ENCODE data around the gene LIPG. TPM values are rescaled to one million over a fixed set of nuclear protein-coding genes. Genes with fewer than 3 reads are reported as not detected.

LIPG gene
- polyA plus RNA-seq, 4 donors = 1.9 to 33.0 (median 17.8) TPM

GRCh38 chr18:49612515-49613033 lies 50.7 kb downstream of the LIPG start:
- Histone ChIP-seq H3K9me3 (ENCODE audit: control insufficient read depth in 2 of 2, insufficient read depth in 1 of 2, low read depth in 1 of 2, low read length in 1 of 2) (no peaks in the 10 kb centered on the region), H3K4me1 (ENCODE audit: control insufficient read depth in 3 of 3, insufficient read depth in 2 of 3, low read depth in 1 of 3, low read length in 2 of 3) (peaks cover 0 to 27% (median 0%) of the 10 kb centered on the region in 3 donors), H3K27me3 (ENCODE audit: control insufficient read depth in 3 of 3, insufficient read depth in 3 of 3, low read length in 3 of 3) (no peaks in the 10 kb centered on the region), H3K4me3 (ENCODE audit: low read depth in 1 of 3, low read length in 3 of 3) (no peak overlapping the region), H3K36me3 (ENCODE audit: control insufficient read depth in 3 of 3, insufficient read depth in 2 of 3, low read depth in 1 of 3, low read length in 3 of 3) (no peaks in the 10 kb centered on the region), H3K27ac (ENCODE audit: low read depth in 1 of 3, low read length in 2 of 3) (no peak overlapping the region)
- FAIRE-seq = no peak
- 49 to 69% (median 58%) methylated on average over 11 of the region's 11 CpGs for WGBS, 3 donors
- DNase-seq = no peak

DNA sequence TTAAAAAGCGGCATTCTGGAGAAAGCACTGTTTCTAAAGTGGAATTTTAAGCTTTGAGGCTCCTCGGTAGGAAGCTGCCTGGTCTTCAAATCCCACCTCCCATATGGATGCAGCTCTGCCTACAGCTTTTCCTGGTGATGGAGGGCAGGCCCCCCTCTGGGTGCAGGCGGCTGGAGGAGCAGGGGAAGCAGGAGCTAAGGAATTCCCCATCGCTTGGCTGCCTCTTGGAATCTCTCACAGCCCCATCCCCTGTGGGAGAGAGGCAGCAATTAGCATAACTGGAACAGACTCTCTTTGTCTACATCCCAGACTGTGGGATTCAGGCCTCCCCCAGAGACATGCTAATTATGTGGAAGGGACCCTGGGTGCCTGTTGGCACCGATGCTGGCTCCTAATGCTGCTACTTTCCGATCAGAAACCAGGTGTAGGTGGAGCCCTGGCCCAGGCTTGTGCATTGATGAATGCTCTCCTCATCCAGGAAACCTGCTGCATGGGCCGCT lies 51.3 kb downstream of the LIPG start:
- peak overlapping the region; percentile 44 to 66 (median 48) for H3K27ac ChIP-seq (ENCODE audit: low read depth in 1 of 3, low read length in 2 of 3)
- no peaks in the 10 kb centered on the region for H3K9me3 ChIP-seq (ENCODE audit: control insufficient read depth in 2 of 2, insufficient read depth in 1 of 2, low read depth in 1 of 2, low read length in 1 of 2)
- FAIRE-seq (no peak), DNase-seq (no peak)
- no peak overlapping the region for H3K4me3 ChIP-seq (ENCODE audit: low read depth in 1 of 3, low read length in 3 of 3)
- peaks cover 0 to 31% (median 0%) of the 10 kb centered on the region in 3 donors for H3K4me1 ChIP-seq (ENCODE audit: control insufficient read depth in 3 of 3, insufficient read depth in 2 of 3, low read depth in 1 of 3, low read length in 2 of 3)
- no peaks in the 10 kb centered on the region for H3K36me3 ChIP-seq (ENCODE audit: control insufficient read depth in 3 of 3, insufficient read depth in 2 of 3, low read depth in 1 of 3, low read length in 3 of 3)
- 33 to 50% (median 45%) methylated on average over 7 of the region's 7 CpGs for WGBS, 3 donors
- no peaks in the 10 kb centered on the region for H3K27me3 ChIP-seq (ENCODE audit: control insufficient read depth in 3 of 3, insufficient read depth in 3 of 3, low read length in 3 of 3)

DNA sequence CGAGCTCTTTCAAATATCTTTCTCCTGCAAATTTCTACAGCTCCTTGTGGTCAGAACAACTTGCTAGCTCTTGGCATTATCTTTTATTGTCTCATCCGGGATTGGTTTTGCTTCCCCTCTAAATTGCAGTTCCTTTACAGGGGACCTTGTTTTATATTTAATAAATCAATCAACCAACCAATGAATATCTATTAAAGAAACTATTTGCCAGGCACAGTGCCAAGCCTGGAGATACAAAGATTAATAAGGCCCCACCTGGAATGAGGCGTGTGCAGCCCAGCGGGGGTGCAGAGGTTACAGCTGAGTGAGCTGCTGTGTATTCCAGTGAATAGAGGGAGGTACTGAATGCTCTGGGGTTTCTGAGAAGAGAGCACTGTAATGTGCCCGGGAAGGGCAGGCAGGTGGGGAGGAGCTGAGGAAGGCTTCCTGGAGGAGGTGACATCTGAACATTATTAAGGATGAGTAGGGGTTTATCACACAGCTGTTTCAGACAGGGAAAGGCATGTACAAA lies 51.8 kb downstream of the LIPG start:
- FAIRE-seq = no peak

DNA sequence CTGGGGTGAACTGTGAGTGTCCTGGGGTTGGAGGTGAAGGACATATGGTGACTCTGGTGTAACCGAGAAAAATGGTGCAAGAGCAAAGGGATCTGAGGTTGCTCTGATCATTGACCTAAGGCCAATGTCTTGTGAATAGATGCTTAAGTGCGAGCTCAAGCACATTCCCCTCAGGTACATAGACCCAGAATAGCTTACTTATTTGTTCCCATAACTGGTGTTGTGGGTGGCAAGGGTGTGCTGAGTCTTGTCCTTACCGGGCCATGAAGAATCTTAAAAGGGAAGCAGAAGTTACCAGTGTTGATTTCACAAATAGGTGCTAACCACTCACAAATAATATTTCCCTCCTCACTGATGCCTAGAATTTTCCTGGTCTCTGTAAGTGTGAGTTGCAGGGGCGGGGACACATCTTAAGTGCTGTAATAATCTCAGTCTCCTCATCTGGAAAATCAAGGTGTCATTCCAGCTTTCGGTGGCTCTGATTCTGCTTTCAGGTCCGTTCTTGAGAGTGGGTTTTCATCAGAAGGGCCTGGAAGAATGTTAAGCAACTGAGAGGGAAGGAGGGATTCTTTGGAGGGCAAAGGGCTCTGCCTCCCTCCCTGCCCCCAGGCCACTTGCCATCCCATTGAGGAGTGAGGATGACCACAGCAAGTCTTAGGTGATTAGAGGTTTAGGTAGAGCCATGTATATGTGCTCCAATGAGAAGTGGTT lies 54.9 kb downstream of the LIPG start:
- no peaks in the 10 kb centered on the region for H3K9me3 ChIP-seq (ENCODE audit: control insufficient read depth in 2 of 2, insufficient read depth in 1 of 2, low read depth in 1 of 2, low read length in 1 of 2)
- H3K36me3 ChIP-seq (ENCODE audit: control insufficient read depth in 3 of 3, insufficient read depth in 2 of 3, low read depth in 1 of 3, low read length in 3 of 3) = no peaks in the 10 kb centered on the region
- DNase-seq (no peak), FAIRE-seq (no peak)
- 85 to 89% (median 87%) methylated on average over 6 of the region's 6 CpGs for WGBS, 3 donors
- peaks cover 0 to 46% (median 0%) of the 10 kb centered on the region in 3 donors for H3K4me1 ChIP-seq (ENCODE audit: control insufficient read depth in 3 of 3, insufficient read depth in 2 of 3, low read depth in 1 of 3, low read length in 2 of 3)
- H3K27me3 ChIP-seq (ENCODE audit: control insufficient read depth in 3 of 3, insufficient read depth in 3 of 3, low read length in 3 of 3) = no peaks in the 10 kb centered on the region
- H3K27ac ChIP-seq (ENCODE audit: low read depth in 1 of 3, low read length in 2 of 3) = no peak overlapping the region
- no peak overlapping the region for H3K4me3 ChIP-seq (ENCODE audit: low read depth in 1 of 3, low read length in 3 of 3)

More for the DNA sequence above, 51.8 kb downstream of the LIPG start:
- H3K9me3 ChIP-seq (ENCODE audit: control insufficient read depth in 2 of 2, insufficient read depth in 1 of 2, low read depth in 1 of 2, low read length in 1 of 2) = no peaks in the 10 kb centered on the region
- peaks cover 0 to 35% (median 0%) of the 10 kb centered on the region in 3 donors for H3K4me1 ChIP-seq (ENCODE audit: control insufficient read depth in 3 of 3, insufficient read depth in 2 of 3, low read depth in 1 of 3, low read length in 2 of 3)
- H3K27me3 ChIP-seq (ENCODE audit: control insufficient read depth in 3 of 3, insufficient read depth in 3 of 3, low read length in 3 of 3) = no peaks in the 10 kb centered on the region
- no peak overlapping the region for H3K4me3 ChIP-seq (ENCODE audit: low read depth in 1 of 3, low read length in 3 of 3)
- DNase-seq = peak; percentile 76 to 98
- H3K27ac ChIP-seq (ENCODE audit: low read depth in 1 of 3, low read length in 2 of 3) = peak overlapping the region; percentile 48 to 66 (median 49)
- no peaks in the 10 kb centered on the region for H3K36me3 ChIP-seq (ENCODE audit: control insufficient read depth in 3 of 3, insufficient read depth in 2 of 3, low read depth in 1 of 3, low read length in 3 of 3)
- 10 to 53% (median 24%) methylated on average over 5 of the region's 5 CpGs for WGBS, 3 donors

- no peak for FAIRE-seq
- no peak overlapping the region for H3K4me3 ChIP-seq (ENCODE audit: low read depth in 1 of 3, low read length in 3 of 3)
- DNase-seq = no peak
- no peaks in the 10 kb centered on the region for H3K27me3 ChIP-seq (ENCODE audit: control insufficient read depth in 3 of 3, insufficient read depth in 3 of 3, low read length in 3 of 3)
- 72 to 76% (median 76%) methylated on average over 3 of the region's 3 CpGs for WGBS, 3 donors
- no peak overlapping the region for H3K27ac ChIP-seq (ENCODE audit: low read depth in 1 of 3, low read length in 2 of 3)
- H3K4me1 ChIP-seq (ENCODE audit: control insufficient read depth in 3 of 3, insufficient read depth in 2 of 3, low read depth in 1 of 3, low read length in 2 of 3) = peaks cover 0 to 46% (median 0%) of the 10 kb centered on the region in 3 donors
- H3K9me3 ChIP-seq (ENCODE audit: control insufficient read depth in 2 of 2, insufficient read depth in 1 of 2, low read depth in 1 of 2, low read length in 1 of 2) = no peaks in the 10 kb centered on the region
- no peaks in the 10 kb centered on the region for H3K36me3 ChIP-seq (ENCODE audit: control insufficient read depth in 3 of 3, insufficient read depth in 2 of 3, low read depth in 1 of 3, low read length in 3 of 3)
Measured at GRCh38 chr18:49617329-49617695, 55.5 kb downstream of the LIPG start.

DNA sequence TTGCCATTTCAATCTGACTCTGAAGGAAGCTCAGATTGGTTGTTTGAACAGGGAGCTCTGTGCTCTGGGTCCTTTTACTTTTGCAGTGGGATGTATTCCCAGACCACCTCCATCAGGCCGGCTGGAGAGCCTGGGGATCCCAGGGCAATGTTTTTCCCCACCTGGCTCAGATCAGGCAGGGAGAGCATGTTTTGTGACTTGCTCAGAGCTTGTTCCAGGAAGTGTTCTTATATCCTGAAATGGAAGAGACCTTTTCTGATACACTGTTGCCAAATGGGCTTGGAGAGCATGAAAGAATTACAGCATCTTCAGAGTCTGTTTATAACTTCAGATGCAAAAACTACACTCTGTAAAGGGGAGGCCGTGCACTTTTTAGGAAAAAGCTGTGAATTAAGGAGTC lies 56.0 kb downstream of the LIPG start:
- no peak overlapping the region for H3K4me3 ChIP-seq (ENCODE audit: low read depth in 1 of 3, low read length in 3 of 3)
- FAIRE-seq (no peak), DNase-seq (no peak)
- no peaks in the 10 kb centered on the region for H3K9me3 ChIP-seq (ENCODE audit: control insufficient read depth in 2 of 2, insufficient read depth in 1 of 2, low read depth in 1 of 2, low read length in 1 of 2)
- H3K36me3 ChIP-seq (ENCODE audit: control insufficient read depth in 3 of 3, insufficient read depth in 2 of 3, low read depth in 1 of 3, low read length in 3 of 3) = no peaks in the 10 kb centered on the region
- H3K4me1 ChIP-seq (ENCODE audit: control insufficient read depth in 3 of 3, insufficient read depth in 2 of 3, low read depth in 1 of 3, low read length in 2 of 3) = peaks cover 0 to 44% (median 0%) of the 10 kb centered on the region in 3 donors
- 50 to 56% (median 52%) methylated on average over 2 of the region's 2 CpGs for WGBS, 3 donors
- H3K27ac ChIP-seq (ENCODE audit: low read depth in 1 of 3, low read length in 2 of 3) = no peak overlapping the region
- no peaks in the 10 kb centered on the region for H3K27me3 ChIP-seq (ENCODE audit: control insufficient read depth in 3 of 3, insufficient read depth in 3 of 3, low read length in 3 of 3)

GRCh38 chr18:49618742-49619681 lies 57.2 kb downstream of the LIPG start:
- Histone ChIP-seq H3K4me3 (ENCODE audit: low read depth in 1 of 3, low read length in 3 of 3) (no peak overlapping the region), H3K27me3 (ENCODE audit: control insufficient read depth in 3 of 3, insufficient read depth in 3 of 3, low read length in 3 of 3) (no peaks in the 10 kb centered on the region), H3K9me3 (ENCODE audit: control insufficient read depth in 2 of 2, insufficient read depth in 1 of 2, low read depth in 1 of 2, low read length in 1 of 2) (no peaks in the 10 kb centered on the region), H3K27ac (ENCODE audit: low read depth in 1 of 3, low read length in 2 of 3) (peak overlapping the region; percentile 69 to 76 (median 70)), H3K36me3 (ENCODE audit: control insufficient read depth in 3 of 3, insufficient read depth in 2 of 3, low read depth in 1 of 3, low read length in 3 of 3) (no peaks in the 10 kb centered on the region), H3K4me1 (ENCODE audit: control insufficient read depth in 3 of 3, insufficient read depth in 2 of 3, low read depth in 1 of 3, low read length in 2 of 3) (peaks cover 0 to 33% (median 0%) of the 10 kb centered on the region in 3 donors)
- WGBS, 3 donors = 25 to 49% (median 41%) methylated on average over 11 of the region's 11 CpGs
- peak; percentile 74 to 95 for DNase-seq
- FAIRE-seq = no peak

GRCh38 chr18:49619801-49620200 lies 57.9 kb downstream of the LIPG start:
- Histone ChIP-seq H3K9me3 (ENCODE audit: control insufficient read depth in 2 of 2, insufficient read depth in 1 of 2, low read depth in 1 of 2, low read length in 1 of 2) (no peaks in the 10 kb centered on the region), H3K4me3 (ENCODE audit: low read depth in 1 of 3, low read length in 3 of 3) (no peak overlapping the region), H3K27ac (ENCODE audit: low read depth in 1 of 3, low read length in 2 of 3) (no peak overlapping the region), H3K36me3 (ENCODE audit: control insufficient read depth in 3 of 3, insufficient read depth in 2 of 3, low read depth in 1 of 3, low read length in 3 of 3) (no peaks in the 10 kb centered on the region), H3K27me3 (ENCODE audit: control insufficient read depth in 3 of 3, insufficient read depth in 3 of 3, low read length in 3 of 3) (no peaks in the 10 kb centered on the region), H3K4me1 (ENCODE audit: control insufficient read depth in 3 of 3, insufficient read depth in 2 of 3, low read depth in 1 of 3, low read length in 2 of 3) (peaks cover 0 to 28% (median 0%) of the 10 kb centered on the region in 3 donors)
- FAIRE-seq (no peak), DNase-seq (no peak)
- whole genome bisulfite sequencing, 3 donors = 84 to 95% (median 93%) methylated on average over 7 of the region's 7 CpGs

Data from small intestine (tissue), 7 donors.